K562 (cell line): ENCODE measurements around the gene TMIGD2. TPM values are rescaled to one million over a fixed set of nuclear protein-coding genes. Genes with fewer than 3 reads are reported as not detected.

Experiments used
- CHD7 ChIP-seq: fragments of 200-600 bp; sonication (generic); IDR thresholded peaks from one replicate; pipeline ENCODE4 v1.6.1; 2012; ENCODE audit warnings: mild to moderate bottlenecking, low read depth, low read length, inconsistent platforms
- CREM ChIP-seq: IDR thresholded peaks from 2 replicates; pipeline ENCODE4 v1.6.1; 2014; ENCODE audit warnings: antibody characterized with exemption, low read depth
- ELF1 ChIP-seq: fragments of 200-800 bp; sonication (Bioruptor generic); IDR thresholded peaks from 2 replicates; pipeline ENCODE4 v1.6.1; 2016; ENCODE audit warnings: missing genetic modification characterization, missing compliant biosample characterization
- NCOR1 ChIP-seq: fragments of 450-650 bp; IDR thresholded peaks from 2 replicates; pipeline ENCODE4 v1.6.1; 2016; ENCODE audit warnings: mild to moderate bottlenecking, moderate library complexity
- NR2C1 ChIP-seq, 2 experiments: fragments of 450-650 bp; IDR thresholded peaks; 2 replicates each; pipeline ENCODE4 v1.6.1; 2017; ENCODE audit warnings: mild to moderate bottlenecking in 2 of 2, antibody characterized with exemption in 1 of 2, inconsistent platforms in 1 of 2, missing compliant biosample characterization in 1 of 2, missing genetic modification characterization in 1 of 2
- SPI1 ChIP-seq: IDR thresholded peaks from 2 replicates; pipeline ENCODE4 v1.6.1; 2011; ENCODE audit warnings: low read depth, low read length, control low read depth, borderline replicate concordance
- ZNF512 ChIP-seq: IDR thresholded peaks from 2 replicates; pipeline ENCODE4 v1.6.1; 2016; ENCODE audit warnings: missing genetic modification characterization, missing compliant biosample characterization
- ZNF717 ChIP-seq: fragments of 250-450 bp; sonication (Bioruptor Pico); IDR thresholded peaks from 2 replicates; pipeline ENCODE4 v1.5.0; 2021
- polyA plus RNA-seq, 8 experiments: library from polyadenylated mRNA; depleted of rRNA in 4 of 8; stranded (reverse) in 5 of 8; unstranded in 3 of 8; fragments of >200 nt; fragmentation: Nextera tagmentation in 2 of 8; fragmentation: Illumina TruSeq in 1 of 8; extraction: Ambion mirVana in 2 of 8; extraction: Trizol in 1 of 8; gene quantifications; 2 replicates each; pipeline versions ENCODE4 v1.2.1 to v1.2.3, GENCODE V29; 2011 to 2014; ENCODE audit warnings: inconsistent platforms in 1 of 8, missing spikeins in 1 of 8
- total RNA-seq, 7 experiments: library from RNA; depleted of rRNA in 6 of 7; stranded (reverse); fragments of >200 nt in 6 of 7; fragmentation: Illumina TruSeq in 2 of 7; extraction: Trizol in 2 of 7; gene quantifications; 2 replicates each; pipeline versions ENCODE4 v1.2.1 to v1.2.3, GENCODE V29; 2011 to 2021; ENCODE audit warnings: low replicate concordance in 1 of 7
- TF ChIP-seq, protein P1 (sequence below): sonication (generic); formaldehyde crosslinking; IDR thresholded peaks from 2 replicates; pipeline ENCODE4 v1.8.0; 2022; ENCODE audit warnings: mild to moderate bottlenecking, missing genetic modification reagents
- TF ChIP-seq, protein P2 (sequence below): fragments of 250-450 bp; sonication (Bioruptor Pico); IDR thresholded peaks from 2 replicates; pipeline ENCODE4 v1.8.0; 2021; ENCODE audit warnings: borderline replicate concordance, mild to moderate bottlenecking, moderate library complexity; ENCODE audit not compliant: poor library complexity, severe bottlenecking

Gene TMIGD2
- total and polyA plus RNA-seq, 9 of the 15 experiments (the other 6 are each of a cell fraction or from before 2014, with no cell fraction given): not detected

GRCh38 chr19:4310247-4311121 is 8.3 kb upstream of the TMIGD2 start (continued):
- TF ChIP-seq ZNF512 (tag): no peak
- TF ChIP-seq ZNF717 (CRISPR knock-in tag): no peak
- peak; percentile 63; the same call in 1 of the 2 replicates for TF ChIP-seq ELF1 (tag)
- no peak for TF ChIP-seq CHD7
- no peak for TF ChIP-seq NCOR1
- TF ChIP-seq, protein P1, sequence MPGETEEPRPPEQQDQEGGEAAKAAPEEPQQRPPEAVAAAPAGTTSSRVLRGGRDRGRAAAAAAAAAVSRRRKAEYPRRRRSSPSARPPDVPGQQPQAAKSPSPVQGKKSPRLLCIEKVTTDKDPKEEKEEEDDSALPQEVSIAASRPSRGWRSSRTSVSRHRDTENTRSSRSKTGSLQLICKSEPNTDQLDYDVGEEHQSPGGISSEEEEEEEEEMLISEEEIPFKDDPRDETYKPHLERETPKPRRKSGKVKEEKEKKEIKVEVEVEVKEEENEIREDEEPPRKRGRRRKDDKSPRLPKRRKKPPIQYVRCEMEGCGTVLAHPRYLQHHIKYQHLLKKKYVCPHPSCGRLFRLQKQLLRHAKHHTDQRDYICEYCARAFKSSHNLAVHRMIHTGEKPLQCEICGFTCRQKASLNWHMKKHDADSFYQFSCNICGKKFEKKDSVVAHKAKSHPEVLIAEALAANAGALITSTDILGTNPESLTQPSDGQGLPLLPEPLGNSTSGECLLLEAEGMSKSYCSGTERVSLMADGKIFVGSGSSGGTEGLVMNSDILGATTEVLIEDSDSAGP (CRISPR knock-in tag): no peak
- TF ChIP-seq, protein P2, sequence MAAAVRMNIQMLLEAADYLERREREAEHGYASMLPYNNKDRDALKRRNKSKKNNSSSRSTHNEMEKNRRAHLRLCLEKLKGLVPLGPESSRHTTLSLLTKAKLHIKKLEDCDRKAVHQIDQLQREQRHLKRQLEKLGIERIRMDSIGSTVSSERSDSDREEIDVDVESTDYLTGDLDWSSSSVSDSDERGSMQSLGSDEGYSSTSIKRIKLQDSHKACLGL (CRISPR knock-in tag): no peak
- no peak for TF ChIP-seq SPI1
- TF ChIP-seq NR2C1 (IDR thresholded peaks at IDR 0.05): 0 out of 2 replicates have a peak, but pooled peaks have one; percentile 37
- TF ChIP-seq NR2C1 (tag; IDR thresholded peaks at IDR 0.05): peak; percentile 51
- peak; percentile 49 for TF ChIP-seq CREM
